NK-92 (cell line): ENCODE measurements around the gene HYKK.
"Not testable (repeated sequence)": the region's sequence is repeated elsewhere in the genome, so short reads cannot be mapped to it uniquely, and the experiment has no call there.

Experiments
- DNase-seq: peaks from one replicate; lab custom pipeline; 2025; ENCODE audit not compliant: unreplicated experiment; lab: John Stamatoyannopoulos, UW

The HYKK gene

GRCh38 chr15:78506971-78507830, at the start of gene HYKK:
TSS of gene HYKK (plus strand) at chr15:78507577. CDS start at chr15:78513089, 5,512 bp downstream.
- DNase-seq = no peak

GRCh38 chr15:78460737-78461136, 46.6 kb upstream of the HYKK start:
- DNase-seq = no peak

GRCh38 chr15:78461171-78461888, 46.0 kb upstream of the HYKK start:
- DNase-seq = no peak

- no peak for DNase-seq
Observed at GRCh38 chr15:78469031-78469430, 38.3 kb upstream of the HYKK start.

- no peak for DNase-seq
Observed at GRCh38 chr15:78477295-78477694, 30.1 kb upstream of the HYKK start.

- no peak for DNase-seq
Observed at GRCh38 chr15:78479650-78480049, 27.7 kb upstream of the HYKK start.

GRCh38 chr15:78481917-78482316, 25.5 kb upstream of the HYKK start:
- no peak for DNase-seq

GRCh38 chr15:78492872-78493271, 14.5 kb upstream of the HYKK start:
- DNase-seq = no peak

- no peak for DNase-seq
Observed at GRCh38 chr15:78501857-78502256, 5.5 kb upstream of the HYKK start.

GRCh38 chr15:78502641-78503040, 4.7 kb upstream of the HYKK start:
- no peak for DNase-seq

- DNase-seq = no peak
Observed at GRCh38 chr15:78507831-78508160, 419 bp downstream of the HYKK start.

- no peak for DNase-seq
Observed at GRCh38 chr15:78508272-78508671, 895 bp downstream of the HYKK start.

GRCh38 chr15:78509726-78510312, 2.4 kb downstream of the HYKK start:
- DNase-seq = no peak

GRCh38 chr15:78520035-78520434, 12.7 kb downstream of the HYKK start:
- DNase-seq = not testable (repeated sequence)

GRCh38 chr15:78524230-78524629, 16.9 kb downstream of the HYKK start:
- DNase-seq = no peak

GRCh38 chr15:78527325-78527724, 19.9 kb downstream of the HYKK start:
- DNase-seq = no peak

GRCh38 chr15:78533331-78533730, 26.0 kb downstream of the HYKK start:
- DNase-seq = no peak

- DNase-seq = no peak
Observed at GRCh38 chr15:78536134-78536533, 28.8 kb downstream of the HYKK start.

GRCh38 chr15:78537266-78537905, 30.0 kb downstream of the HYKK start:
- no peak for DNase-seq

GRCh38 chr15:78538358-78538757, 31.0 kb downstream of the HYKK start:
- DNase-seq = no peak

- not testable (repeated sequence) for DNase-seq
Observed at GRCh38 chr15:78539464-78540140, 32.2 kb downstream of the HYKK start.
